Stimulated activated CD8-positive, alpha-beta memory T cell treated with anti-CD3 and anti-CD28 coated beads, Interleukin-4, amount 100 ng/mL, for 48 hours (primary cell): ENCODE data around the gene USH1C.

ENCODE experiments used
- DNase-seq: peaks from one replicate; pipeline ENCODE4 v3.0.0-alpha.2; 2020

The USH1C gene

GRCh38 chr11:17459236-17459896, 84.8 kb downstream of the USH1C start:
- DNase-seq = no peak

GRCh38 chr11:17458268-17458667, 85.9 kb downstream of the USH1C start:
- no peak for DNase-seq

GRCh38 chr11:17457396-17458173, 86.6 kb downstream of the USH1C start:
- no peak for DNase-seq

GRCh38 chr11:17452668-17453067, 91.5 kb downstream of the USH1C start:
- no peak for DNase-seq

GRCh38 chr11:17449158-17449557, 95.1 kb downstream of the USH1C start:
- DNase-seq = no peak

GRCh38 chr11:17446482-17446881, 97.7 kb downstream of the USH1C start:
- DNase-seq = no peak

GRCh38 chr11:17445240-17445795, 98.9 kb downstream of the USH1C start:
- no peak for DNase-seq

- DNase-seq = no peak
These were observed 100.1 kb downstream of the USH1C start for GRCh38 chr11:17443926-17444690.
